ENCODE data around the gene PPL. TPM values are rescaled to one million over a fixed set of nuclear protein-coding genes. Genes with fewer than 3 reads are reported as not detected.

PPL gene
- total and polyA plus RNA-seq, 2 of the 8 experiments (the other 6 are each of a cell fraction or from before 2014, with no cell fraction given), result 11.3 to 29.5 TPM

- TF ChIP-seq MAX (IDR thresholded peaks at IDR 0.05), result no peak
- TF ChIP-seq RFX5 (IDR thresholded peaks at IDR 0.05; ENCODE audit: borderline replicate concordance, low read depth, low read length), result no peak
- TF ChIP-seq SUZ12 (IDR thresholded peaks at IDR 0.05; ENCODE audit: low read length), result no peak
- no peak for TF ChIP-seq POLR2A (IDR thresholded peaks at IDR 0.05; ENCODE audit: control extremely low read depth in 1 of 2, low read depth in 2 of 2, low read length in 2 of 2)
- no peak for TF ChIP-seq BRCA1 (IDR thresholded peaks at IDR 0.05; ENCODE audit: low read depth, low read length)
- no peak for TF ChIP-seq EP300 (IDR thresholded peaks at IDR 0.05; ENCODE audit: borderline replicate concordance in 1 of 2, low read depth in 2 of 2, low read length in 2 of 2)
- TF ChIP-seq RAD21 (IDR thresholded peaks at IDR 0.05 in 1 of 2, conservative IDR thresholded peaks at IDR 0.05 in 1 of 2; ENCODE audit: low read depth in 2 of 2, low read length in 2 of 2), result no peak
- Histone ChIP-seq H3K4me3 (ENCODE audit: extremely low read depth in 1 of 4, insufficient read depth in 2 of 4, low read depth in 3 of 4, low read length in 4 of 4) (no peak overlapping the region), H4K8ac (ENCODE audit: extremely low read depth, insufficient read depth, low read length) (no peak overlapping the region), H2BK5ac (ENCODE audit: low read depth, low read length) (no peak overlapping the region), H2AK5ac (ENCODE audit: low read depth, low read length) (no peak overlapping the region), H3K18ac (ENCODE audit: extremely low read depth, low read length) (no peak overlapping the region), H2BK120ac (replicated peaks; ENCODE audit: low read depth, low read length) (no peak overlapping the region), H3K9ac (replicated peaks in 1 of 4; ENCODE audit: extremely low read depth in 1 of 4, low read depth in 3 of 4, low read length in 3 of 4) (no peak overlapping the region), H3K79me1 (ENCODE audit: low read depth, low read length) (no peaks in the 10 kb centered on the region), H3K4me2 (ENCODE audit: insufficient read depth in 1 of 2, low read depth in 2 of 2, low read length in 2 of 2) (no peak overlapping the region), H4K91ac (replicated peaks; ENCODE audit: insufficient read length, low read length) (no peak overlapping the region), H2AFZ (ENCODE audit: low read length) (no peak overlapping the region), H3K9me3 (ENCODE audit: insufficient read depth in 2 of 2, low read depth in 1 of 2, low read length in 1 of 2) (no peaks in the 10 kb centered on the region), H3K27ac (ENCODE audit: low read depth, low read length) (no peak overlapping the region), H3K4me1 (replicated peaks in 1 of 4; ENCODE audit: control insufficient read depth in 3 of 4, insufficient read depth in 4 of 4, low read length in 3 of 4) (no peaks in the 10 kb centered on the region), H3K23ac (ENCODE audit: insufficient read length) (no peak overlapping the region), H2BK12ac (ENCODE audit: low read depth, low read length) (no peak overlapping the region), H4K5ac (ENCODE audit: insufficient read length, low read depth, low read length) (no peak overlapping the region), H3K27me3 (replicated peaks in 1 of 4; ENCODE audit: control insufficient read depth in 3 of 4, extremely low read depth in 1 of 4, insufficient read depth in 3 of 4, low read length in 3 of 4) (no peaks in the 10 kb centered on the region), H4K20me1 (replicated peaks in 1 of 2; ENCODE audit: control insufficient read depth in 1 of 2, insufficient read depth in 2 of 2, low read length in 2 of 2) (peaks cover 0 to 4% of the 10 kb centered on the region in 2 experiments), H3K79me2 (ENCODE audit: control insufficient read depth in 1 of 2, insufficient read depth in 2 of 2, low read length in 2 of 2) (no peaks in the 10 kb centered on the region), H3K4ac (replicated peaks; ENCODE audit: insufficient read length, low read depth, low read length) (no peak overlapping the region), H3K36me3 (ENCODE audit: control insufficient read depth in 2 of 4, insufficient read depth in 4 of 4, low read length in 3 of 4) (peaks cover 37 to 89% (median 68%) of the 10 kb centered on the region in 4 experiments), H2BK15ac (ENCODE audit: low read length) (no peak overlapping the region), H3K23me2 (ENCODE audit: low read depth, low read length) (no peaks in the 10 kb centered on the region), H2BK20ac (ENCODE audit: low read length) (no peak overlapping the region), H3K14ac (ENCODE audit: insufficient read length) (no peak overlapping the region), H3K56ac (replicated peaks; ENCODE audit: insufficient read length, low read depth, low read length) (no peak overlapping the region)
- 93% methylated on average over 14 of the region's 14 CpGs; no CpG with 5 or more reads in 1 of the 2 experiments for WGBS, 2 experiments (ENCODE audit: extremely low coverage in 1 of 2, insufficient coverage in 1 of 2, insufficient read length in 1 of 2, insufficient replicate concordance in 2 of 2, low coverage in 1 of 2, low lambda C conversion rate in 2 of 2, missing lambda C conversion rate in 1 of 2)
- FAIRE-seq (no peak), DNase-seq (ENCODE audit: low read depth in 1 of 2, low spot score in 2 of 2) (no peak)
- ChIA-PET POLR2A (ENCODE audit: partially characterized antibody) (no interaction called here), CTCF (ENCODE audit: partially characterized antibody) (interaction anchor here (1.6 kb wide), 1 partner anchor 11 kb away, joined by 4 read pairs; no protein-coding TSS in a partner anchor)
Observed at GRCh38 chr16:4877380-4877685, 59.6 kb downstream of the PPL start.

Data from H1 (cell line).